Stomach (tissue), 9 donors: ENCODE measurements around the gene RNF215. TPM values are rescaled to one million over a fixed set of nuclear protein-coding genes. Genes with fewer than 3 reads are reported as not detected.
"Not testable (repeated sequence)": the region's sequence is repeated elsewhere in the genome, so short reads cannot be mapped to it uniquely, and the experiment has no call there.

Experiments
- DNase-seq, 2 donors: peaks; one replicate each; pipeline versions ENCODE4 v3.0.0 to v3.0.0-alpha.2; 2013 to 2019
- H3K27ac ChIP-seq, 5 donors: fragments of 200-600 bp in 4 of 5; sonication (generic) in 4 of 5; one replicate each; pipeline ENCODE4 v1.5.1; 2013 to 2019; ENCODE audit warnings: mild to moderate bottlenecking in 1 of 5, moderate library complexity in 1 of 5
- H3K27me3 ChIP-seq, 3 donors: fragments of 200-600 bp; sonication (generic); one replicate each; pipeline ENCODE4 v1.5.1; 2017 to 2019; ENCODE audit warnings: mixed run types in 1 of 3
- H3K36me3 ChIP-seq, 4 donors: fragments of 200-600 bp; sonication (generic); 1 replicate in 3 of 4; 2 replicates in 1 of 4; pipeline ENCODE4 v1.5.1; 2016 to 2019
- H3K4me1 ChIP-seq, 4 donors: fragments of 200-600 bp; sonication (generic); one replicate each; pipeline ENCODE4 v1.5.1; 2016 to 2019
- H3K4me3 ChIP-seq, 4 donors: fragments of 200-600 bp; sonication (generic) in 3 of 4; one replicate each; pipeline ENCODE4 v1.5.1; 2016 to 2019; ENCODE audit warnings: mild to moderate bottlenecking in 1 of 4
- H3K9me3 ChIP-seq, 4 donors: fragments of 200-600 bp; sonication (generic); one replicate each; pipeline ENCODE4 v1.5.1; 2016 to 2019
- CTCF ChIP-seq, 7 experiments: fragments of 450-650 bp in 4 of 7; fragments of 200-600 bp in 3 of 7; sonication (generic) in 3 of 7; IDR thresholded peaks; one replicate each; pipeline ENCODE4 v1.5.1; 2016 to 2019; ENCODE audit warnings: antibody characterized with exemption in 7 of 7, control low read depth in 2 of 7, mild to moderate bottlenecking in 1 of 7
- EP300 ChIP-seq: sonication (generic); formaldehyde crosslinking; IDR thresholded peaks from one replicate; pipeline ENCODE4 v1.6.1; 2017; ENCODE audit warnings: antibody characterized with exemption
- POLR2A ChIP-seq, 4 donors: fragments of 450-650 bp; IDR thresholded peaks; one replicate each; pipeline ENCODE4 v1.6.1; 2016; ENCODE audit warnings: antibody characterized with exemption in 4 of 4, control low read depth in 2 of 4, mild to moderate bottlenecking in 1 of 4, moderate library complexity in 1 of 4
- POLR2AphosphoS5 ChIP-seq, 3 donors: sonication (generic); formaldehyde crosslinking; IDR thresholded peaks; one replicate each; pipeline ENCODE4 v1.6.1; 2016; ENCODE audit warnings: antibody characterized with exemption in 3 of 3
- WGBS, 5 donors: extraction: QIAGEN DNeasy Blood & Tissue Kit in 3 of 5; methylation state at CpG; one replicate each; pipeline versions ENCODE4 v1.1.5 to v1.1.7; 2013 to 2018; 5-methylcytosine and 5-hydroxymethylcytosine counted together
- intact Hi-C: fragments of 100-400 bp; cut with DNase I; formaldehyde crosslinking; loops from one replicate; pipeline ENCODE4 v1.15.1; 2023; ENCODE audit warnings: low total_unique reads
- polyA plus RNA-seq, 3 donors: library from polyadenylated mRNA; stranded (reverse); fragments of 200-250 nt; gene quantifications; one replicate each; pipeline ENCODE4 v1.2.3, GENCODE V29; 2013
- total RNA-seq, 5 donors: library from RNA; depleted of rRNA; stranded (reverse); fragments of >200 nt; gene quantifications; one replicate each; pipeline versions ENCODE4 v1.1.0 to v1.2.3, GENCODE V29; 2014 to 2016
- donor health status: healthy with polysubstance abuse.
- donor health status: Bipolar disorder and iron deficiency.
- donor health status: healthy.

RNF215 gene
- total and polyA plus RNA-seq, 8 donors = 3.6 to 29.4 (median 7.3) TPM

GRCh38 chr22:30340911-30341685, 46.1 kb downstream of the RNF215 start:
- Histone ChIP-seq H3K27me3 (no peaks in the 10 kb centered on the region), H3K27ac (peak overlapping the region in 3 of 5 donors; percentile 4 to 40 (median 10)), H3K36me3 (peaks cover 100% of the 10 kb centered on the region in 4 donors), H3K9me3 (no peaks in the 10 kb centered on the region), H3K4me3 (no peak overlapping the region), H3K4me1 (no peaks in the 10 kb centered on the region)
- peak in 1 of 2 donors; percentile 71 for DNase-seq
- 71 to 87% (median 78%) methylated on average over 10 to 16 of the region's 16 CpGs for WGBS, 5 donors
- no peak for TF ChIP-seq EP300
- no peak for TF ChIP-seq CTCF (IDR thresholded peaks at IDR 0.05)
- TF ChIP-seq POLR2AphosphoS5 (IDR thresholded peaks at IDR 0.05) = no peak
- no peak for TF ChIP-seq POLR2A (IDR thresholded peaks at IDR 0.05)
- intact Hi-C loops = no loop called here

GRCh38 chr22:30338802-30339201, 48.4 kb downstream of the RNF215 start:
- TF ChIP-seq EP300 (no peak), CTCF (IDR thresholded peaks at IDR 0.05) (no peak), POLR2AphosphoS5 (IDR thresholded peaks at IDR 0.05) (no peak), POLR2A (IDR thresholded peaks at IDR 0.05) (no peak)
- H3K4me3 ChIP-seq = no peak overlapping the region
- H3K36me3 ChIP-seq = peaks cover 100% of the 10 kb centered on the region in 4 donors
- H3K27ac ChIP-seq = no peak overlapping the region
- no peaks in the 10 kb centered on the region for H3K9me3 ChIP-seq
- 92 to 98% (median 95%) methylated on average over 6 to 7 of the region's 7 CpGs for WGBS, 5 donors
- DNase-seq = no peak
- peaks cover 0 to 20% (median 9%) of the 10 kb centered on the region in 4 donors for H3K4me1 ChIP-seq
- H3K27me3 ChIP-seq = no peaks in the 10 kb centered on the region
- intact Hi-C loops = no loop called here

- intact Hi-C loops, H3K27ac ChIP-seq, H3K9me3 ChIP-seq, DNase-seq, H3K4me3 ChIP-seq, H3K27me3 ChIP-seq: not testable (repeated sequence)
- H3K4me1 ChIP-seq = peaks cover 0 to 24% (median 9%) of the 10 kb centered on the region in 4 donors
- 77 to 86% (median 81%) methylated on average over 9 of the region's 9 CpGs for WGBS, 5 donors
- H3K36me3 ChIP-seq = peaks cover 100% of the 10 kb centered on the region in 4 donors
These were observed 48.9 kb downstream of the RNF215 start for GRCh38 chr22:30338341-30338740.

GRCh38 chr22:30337461-30337778, 49.8 kb downstream of the RNF215 start:
- no peaks in the 10 kb centered on the region for H3K27me3 ChIP-seq
- WGBS, 5 donors = 88 to 95% (median 94%) methylated on average over 8 of the region's 8 CpGs
- no peak for DNase-seq
- H3K4me1 ChIP-seq = peaks cover 0 to 27% (median 11%) of the 10 kb centered on the region in 4 donors
- intact Hi-C loops = no loop called here
- no peak overlapping the region for H3K4me3 ChIP-seq
- no peaks in the 10 kb centered on the region for H3K9me3 ChIP-seq
- H3K27ac ChIP-seq = no peak overlapping the region
- H3K36me3 ChIP-seq = peaks cover 99 to 100% (median 100%) of the 10 kb centered on the region in 4 donors
- TF ChIP-seq POLR2A (IDR thresholded peaks at IDR 0.05) (no peak), EP300 (no peak), POLR2AphosphoS5 (IDR thresholded peaks at IDR 0.05) (no peak), CTCF (IDR thresholded peaks at IDR 0.05) (no peak)
